Stimulated activated CD4-positive, alpha-beta T cell treated with anti-CD3 and anti-CD28 coated beads, Interleukin-2, amount 100 ng/mL, for 48 hours (primary cell): ENCODE data around the gene ZNF443.
"Not testable (repeated sequence)": the region's sequence is repeated elsewhere in the genome, so short reads cannot be mapped to it uniquely, and the experiment has no call there.

Experiments used
- DNase-seq, 2 donors: peaks; one replicate each; pipeline ENCODE4 v3.0.0-alpha.2; 2020

ZNF443 gene

GRCh38 chr19:12411893-12412292 is 28.9 kb downstream of the ZNF443 start:
- no peak for DNase-seq

- DNase-seq, result peak; percentile 78 to 85
These were observed 40.0 kb downstream of the ZNF443 start, which contains the start of gene ZNF799 for GRCh38 chr19:12400633-12401502. Gene ZNF799 (minus strand): TSS chr19:12401271. CDS start chr19:12401070, 201 bp downstream.

GRCh38 chr19:12399901-12400632 is 40.8 kb downstream of the ZNF443 start:
- DNase-seq, result peak; percentile 7 to 16

GRCh38 chr19:12391148-12391547 is 49.7 kb downstream of the ZNF443 start:
- DNase-seq, result not testable (repeated sequence)

DNA sequence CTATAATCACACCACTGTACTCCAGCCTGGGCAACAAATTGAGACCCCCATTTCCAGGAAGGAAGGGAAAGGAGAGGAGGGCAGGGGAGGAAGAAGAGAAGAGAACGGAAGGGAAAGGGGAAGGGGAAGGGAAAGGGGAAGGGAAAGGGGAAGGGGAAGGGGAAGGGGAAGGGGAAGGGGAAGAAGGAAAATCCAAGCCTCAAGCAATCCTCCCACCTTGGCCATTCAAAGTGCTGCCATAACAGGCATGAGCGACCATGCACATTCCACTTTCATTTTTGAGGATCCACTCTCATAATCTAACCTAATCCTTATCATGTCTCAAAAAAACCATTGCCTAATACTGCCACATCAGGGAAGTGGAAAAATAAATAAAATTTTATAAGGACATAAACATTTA is 54.5 kb downstream of the ZNF443 start:
- not testable (repeated sequence) for DNase-seq

GRCh38 chr19:12380444-12380737 is 60.4 kb downstream of the ZNF443 start:
- DNase-seq, result no peak

DNA sequence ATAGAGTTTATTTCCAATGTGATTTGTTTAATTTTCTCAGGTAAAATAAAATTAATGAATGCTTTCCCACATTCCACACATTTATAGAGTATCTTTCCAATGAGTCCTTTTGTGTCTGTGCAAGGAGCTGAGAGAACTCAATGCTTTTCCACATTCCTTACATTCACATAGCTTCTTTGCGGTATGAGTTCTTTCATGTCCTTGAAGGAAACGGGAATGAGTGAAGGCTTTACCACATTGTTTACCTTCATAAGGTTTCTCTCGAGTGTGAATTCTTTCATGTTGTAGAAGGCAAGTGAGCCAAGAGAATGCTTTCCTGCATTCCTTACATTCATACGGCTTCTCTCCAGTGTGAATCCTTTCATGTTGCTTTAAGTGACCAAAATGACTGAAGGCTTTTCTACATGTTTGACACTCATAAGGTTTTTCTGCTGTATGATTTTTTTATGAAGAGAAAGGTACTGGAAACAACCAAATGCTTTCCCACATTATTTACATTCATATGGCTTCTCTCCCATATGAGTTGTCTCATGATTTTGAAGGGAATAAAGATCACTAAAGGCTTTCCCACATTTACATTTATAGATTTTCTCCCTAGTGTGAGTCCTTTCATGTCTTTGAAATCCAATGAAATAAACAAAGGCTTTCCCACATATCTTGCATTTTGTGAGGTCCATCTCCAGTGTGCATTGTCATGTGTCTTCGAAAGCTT is 60.9 kb downstream of the ZNF443 start:
- DNase-seq, result no peak
